Mammary epithelial cell (primary cell): ENCODE results near the gene PMAIP1.

ENCODE experiments used
- EZH2 ChIP-seq: IDR thresholded peaks from 2 replicates; pipeline ENCODE4 v1.6.1; 2012; ENCODE audit warnings: low read length, inconsistent platforms, borderline replicate concordance
- TF ChIP-seq, protein P1 (sequence below), 2 donors: IDR thresholded peaks in 1 of 2; conservative IDR thresholded peaks in 1 of 2; 2 replicates each; pipeline ENCODE4 v1.5.1; 2011 to 2012; ENCODE audit warnings: inconsistent platforms in 2 of 2, low read length in 2 of 2, mild to moderate bottlenecking in 2 of 2, control low read depth in 1 of 2, low read depth in 1 of 2; ENCODE audit not compliant: insufficient read depth in 1 of 2; ENCODE audit errors: extremely low read depth in 1 of 2

DNA sequence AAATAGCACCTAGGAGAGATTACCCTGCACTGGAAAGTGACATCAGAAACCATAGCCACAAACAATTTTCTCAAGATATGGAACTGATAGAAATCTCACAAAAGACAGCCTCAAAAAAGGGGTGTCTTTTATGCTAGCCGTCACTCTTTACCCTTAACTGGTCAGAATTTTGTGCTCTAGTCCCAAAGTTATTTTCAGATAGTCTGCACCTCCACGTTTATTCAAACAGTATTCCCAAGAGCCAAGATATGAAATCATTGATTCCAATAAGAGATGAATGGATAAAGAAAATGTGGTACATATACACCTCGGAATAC, 23.5 kb upstream of the PMAIP1 start:
- TF ChIP-seq EZH2 = no peak
- TF ChIP-seq, protein P1, sequence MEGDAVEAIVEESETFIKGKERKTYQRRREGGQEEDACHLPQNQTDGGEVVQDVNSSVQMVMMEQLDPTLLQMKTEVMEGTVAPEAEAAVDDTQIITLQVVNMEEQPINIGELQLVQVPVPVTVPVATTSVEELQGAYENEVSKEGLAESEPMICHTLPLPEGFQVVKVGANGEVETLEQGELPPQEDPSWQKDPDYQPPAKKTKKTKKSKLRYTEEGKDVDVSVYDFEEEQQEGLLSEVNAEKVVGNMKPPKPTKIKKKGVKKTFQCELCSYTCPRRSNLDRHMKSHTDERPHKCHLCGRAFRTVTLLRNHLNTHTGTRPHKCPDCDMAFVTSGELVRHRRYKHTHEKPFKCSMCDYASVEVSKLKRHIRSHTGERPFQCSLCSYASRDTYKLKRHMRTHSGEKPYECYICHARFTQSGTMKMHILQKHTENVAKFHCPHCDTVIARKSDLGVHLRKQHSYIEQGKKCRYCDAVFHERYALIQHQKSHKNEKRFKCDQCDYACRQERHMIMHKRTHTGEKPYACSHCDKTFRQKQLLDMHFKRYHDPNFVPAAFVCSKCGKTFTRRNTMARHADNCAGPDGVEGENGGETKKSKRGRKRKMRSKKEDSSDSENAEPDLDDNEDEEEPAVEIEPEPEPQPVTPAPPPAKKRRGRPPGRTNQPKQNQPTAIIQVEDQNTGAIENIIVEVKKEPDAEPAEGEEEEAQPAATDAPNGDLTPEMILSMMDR (conservative IDR thresholded peaks at IDR 0.05 in 1 of 2, IDR thresholded peaks at IDR 0.05 in 1 of 2; ENCODE audit: extremely low read depth in 1 of 2, insufficient read depth in 1 of 2, low read depth in 1 of 2, low read length in 2 of 2) = no peak
